Activated T-helper 9 cell treated with anti-CD3 and anti-CD28 coated beads, Interleukin-2, amount 50 U/mL, for 16 hours (primary cell): ENCODE results near the gene TMEM266.

Experiments
- DNase-seq: peaks from one replicate; pipeline ENCODE4 v3.0.0-alpha.2; 2020; ENCODE audit warnings: low read depth

Gene TMEM266

GRCh38 chr15:76183930-76184649, 124.3 kb downstream of the TMEM266 start:
- no peak for DNase-seq

GRCh38 chr15:76184650-76185035, 124.9 kb downstream of the TMEM266 start:
- no peak for DNase-seq

- no peak for DNase-seq
Observed at GRCh38 chr15:76185716-76186115, 125.9 kb downstream of the TMEM266 start.

- DNase-seq, result no peak
Observed at GRCh38 chr15:76187163-76187562, 127.4 kb downstream of the TMEM266 start.

GRCh38 chr15:76189106-76189505, 129.3 kb downstream of the TMEM266 start:
- DNase-seq, result no peak

GRCh38 chr15:76190070-76190564, 130.3 kb downstream of the TMEM266 start:
- no peak for DNase-seq

- DNase-seq, result peak; percentile 54
Observed at GRCh38 chr15:76190751-76191538, 131.2 kb downstream of the TMEM266 start.

- no peak for DNase-seq
Observed at GRCh38 chr15:76191539-76192244, 131.9 kb downstream of the TMEM266 start.

- no peak for DNase-seq
Observed at GRCh38 chr15:76192715-76193114, 132.9 kb downstream of the TMEM266 start.

- no peak for DNase-seq
Observed at GRCh38 chr15:76193934-76194333, 134.1 kb downstream of the TMEM266 start.

- no peak for DNase-seq
Observed at GRCh38 chr15:76195506-76196268, 135.9 kb downstream of the TMEM266 start.

GRCh38 chr15:76196269-76197231, 136.8 kb downstream of the TMEM266 start:
- no peak for DNase-seq

- DNase-seq, result no peak
Observed at GRCh38 chr15:76197703-76198455, 138.1 kb downstream of the TMEM266 start.

GRCh38 chr15:76198456-76199105, 138.8 kb downstream of the TMEM266 start:
- no peak for DNase-seq

- no peak for DNase-seq
Observed at GRCh38 chr15:76199106-76200082, 139.6 kb downstream of the TMEM266 start.

GRCh38 chr15:76200083-76200465, 140.3 kb downstream of the TMEM266 start:
- no peak for DNase-seq

- no peak for DNase-seq
Observed at GRCh38 chr15:76200641-76201105, 140.9 kb downstream of the TMEM266 start.
